Astrocyte (in vitro differentiated cells and primary cell): ENCODE results near the gene CCDC85B.

Experiments
- EZH2 ChIP-seq: IDR thresholded peaks from 2 replicates; pipeline ENCODE4 v1.6.1; 2012; ENCODE audit warnings: mild to moderate bottlenecking, low read length, inconsistent platforms; ENCODE audit not compliant: insufficient read depth
- TF ChIP-seq, protein P1 (sequence below): IDR thresholded peaks from 2 replicates; pipeline ENCODE4 v1.5.1; 2011; ENCODE audit warnings: low read depth, mild to moderate bottlenecking, inconsistent platforms, low read length, moderate library complexity; ENCODE audit not compliant: insufficient read depth

DNA sequence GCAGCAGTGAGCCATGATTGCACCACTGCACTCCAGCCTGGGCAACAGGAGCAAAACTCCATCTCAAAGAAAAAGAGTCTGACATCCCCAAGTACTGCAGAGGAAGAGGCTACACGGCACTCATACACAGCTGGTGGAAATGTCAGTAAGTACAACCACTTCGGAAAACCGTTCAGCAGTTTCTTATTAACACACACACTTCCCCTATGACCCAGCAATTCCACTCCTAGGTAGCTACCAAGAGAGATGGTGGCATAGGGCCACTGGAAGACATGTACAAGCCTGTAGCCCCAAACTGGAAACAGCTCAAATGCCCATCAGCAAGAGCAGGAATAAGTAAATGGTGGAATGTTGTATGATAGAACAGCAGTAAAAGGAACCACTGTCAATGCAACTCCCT is 32.1 kb downstream of the CCDC85B start:
- TF ChIP-seq, protein P1, sequence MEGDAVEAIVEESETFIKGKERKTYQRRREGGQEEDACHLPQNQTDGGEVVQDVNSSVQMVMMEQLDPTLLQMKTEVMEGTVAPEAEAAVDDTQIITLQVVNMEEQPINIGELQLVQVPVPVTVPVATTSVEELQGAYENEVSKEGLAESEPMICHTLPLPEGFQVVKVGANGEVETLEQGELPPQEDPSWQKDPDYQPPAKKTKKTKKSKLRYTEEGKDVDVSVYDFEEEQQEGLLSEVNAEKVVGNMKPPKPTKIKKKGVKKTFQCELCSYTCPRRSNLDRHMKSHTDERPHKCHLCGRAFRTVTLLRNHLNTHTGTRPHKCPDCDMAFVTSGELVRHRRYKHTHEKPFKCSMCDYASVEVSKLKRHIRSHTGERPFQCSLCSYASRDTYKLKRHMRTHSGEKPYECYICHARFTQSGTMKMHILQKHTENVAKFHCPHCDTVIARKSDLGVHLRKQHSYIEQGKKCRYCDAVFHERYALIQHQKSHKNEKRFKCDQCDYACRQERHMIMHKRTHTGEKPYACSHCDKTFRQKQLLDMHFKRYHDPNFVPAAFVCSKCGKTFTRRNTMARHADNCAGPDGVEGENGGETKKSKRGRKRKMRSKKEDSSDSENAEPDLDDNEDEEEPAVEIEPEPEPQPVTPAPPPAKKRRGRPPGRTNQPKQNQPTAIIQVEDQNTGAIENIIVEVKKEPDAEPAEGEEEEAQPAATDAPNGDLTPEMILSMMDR = no peak
- TF ChIP-seq EZH2 = no peak
